Endodermal cell (in vitro differentiated cells): ENCODE measurements around the gene ZNF768. TPM values are rescaled to one million over a fixed set of nuclear protein-coding genes. Genes with fewer than 3 reads are reported as not detected.
A peak's percentile ranks its signal among the peaks of the same experiment; 100 is the strongest.

Experiments used
- DNase-seq: peaks from one replicate; pipeline ENCODE4 v3.0.0-alpha.2; 2017
- H3K27ac ChIP-seq: 2 replicates; pipeline ENCODE4 v1.5.1; 2013; ENCODE audit warnings: mild to moderate bottlenecking, low read depth, low read length, moderate library complexity
- H3K27me3 ChIP-seq: 2 replicates; pipeline ENCODE4 v1.6.1; 2013; ENCODE audit warnings: mild to moderate bottlenecking, low read length, moderate library complexity; ENCODE audit not compliant: insufficient read depth, control insufficient read depth, poor library complexity, severe bottlenecking
- H3K36me3 ChIP-seq: 2 replicates; pipeline ENCODE4 v1.7.0; 2013; ENCODE audit warnings: mild to moderate bottlenecking, low read length, moderate library complexity; ENCODE audit not compliant: control insufficient read depth, insufficient read depth
- H3K4me1 ChIP-seq: one replicate; pipeline ENCODE4 v1.7.0; 2013; ENCODE audit warnings: low read length; ENCODE audit not compliant: control insufficient read depth, insufficient read depth
- H3K4me3 ChIP-seq: 2 replicates; pipeline ENCODE4 v1.5.1; 2013; ENCODE audit warnings: mild to moderate bottlenecking, low read length, moderate library complexity
- H3K9ac ChIP-seq: 2 replicates; pipeline ENCODE4 v1.6.1; 2013; ENCODE audit warnings: mild to moderate bottlenecking, low read length, moderate library complexity; ENCODE audit not compliant: poor library complexity, severe bottlenecking; ENCODE audit errors: extremely low read depth
- H3K9me3 ChIP-seq: 2 replicates; pipeline ENCODE4 v1.6.1; 2013; ENCODE audit warnings: mild to moderate bottlenecking, low read length, moderate library complexity; ENCODE audit not compliant: control insufficient read depth
- H3K27ac Mint-ChIP-seq: 2 replicates; pipeline ENCODE4 v1.8.0; 2020; ENCODE audit warnings: mixed read lengths
- H3K27me3 Mint-ChIP-seq: 2 replicates; pipeline ENCODE4 v1.8.0; 2021; ENCODE audit warnings: mild to moderate bottlenecking, mixed read lengths; ENCODE audit not compliant: insufficient read depth
- H3K36me3 Mint-ChIP-seq: 2 replicates; pipeline ENCODE4 v1.8.0; 2020; ENCODE audit warnings: low read depth, mixed read lengths
- H3K4me1 Mint-ChIP-seq: 2 replicates; pipeline ENCODE4 v1.8.0; 2020; ENCODE audit warnings: mixed read lengths
- H3K4me3 Mint-ChIP-seq: 2 replicates; pipeline ENCODE4 v1.8.0; 2020; ENCODE audit warnings: mild to moderate bottlenecking, moderate library complexity, mixed read lengths
- H3K9me3 Mint-ChIP-seq: 2 replicates; pipeline ENCODE4 v1.8.0; 2020; ENCODE audit warnings: mild to moderate bottlenecking, mixed read lengths
- CTCF ChIP-seq: fragments of 200-600 bp; sonication (generic); conservative IDR thresholded peaks from 2 replicates; pipeline ENCODE4 v1.5.0; 2021; ENCODE audit warnings: antibody characterized with exemption, mild to moderate bottlenecking
- WGBS, 2 experiments: methylation state at CpG; one replicate each; pipeline versions ENCODE4 v1.1.5 to v1.1.7; 2013; ENCODE audit warnings: missing lambda C conversion rate in 2 of 2, mixed read lengths in 1 of 2; ENCODE audit not compliant: insufficient coverage in 1 of 2, insufficient read length in 1 of 2; 5-methylcytosine and 5-hydroxymethylcytosine counted together
- total RNA-seq, 2 donors: library from RNA; stranded (reverse); fragmentation: NEBNext Ultra II Directional in 1 of 2; extraction: Animal tissue kit (Norgen Biotek cat#: 25700) in 1 of 2; gene quantifications; 2 replicates in 1 of 2; 3 replicates in 1 of 2; pipeline ENCODE4 v1.2.1, GENCODE V29; 2021

The ZNF768 gene
- total RNA-seq, 2 donors from 2014 or later, result 47.0 to 59.2 TPM

- Histone ChIP-seq H3K27me3 (no peaks in the 10 kb centered on the region), H3K4me1 (peaks cover 10% of the 10 kb centered on the region), H3K27ac (no peak overlapping the region), H3K36me3 (peaks cover 33% of the 10 kb centered on the region), H3K9me3 (peaks cover 4% of the 10 kb centered on the region), H3K4me3 (no peak overlapping the region), H3K9ac (no peak overlapping the region)
- Mint-ChIP-seq H3K9me3 (peaks cover 9% of the 10 kb centered on the region), H3K27me3 (no peaks in the 10 kb centered on the region), H3K4me1 (peaks cover 31% of the 10 kb centered on the region), H3K4me3 (no peak overlapping the region), H3K27ac (peak overlapping the region; percentile 18), H3K36me3 (peaks cover 35% of the 10 kb centered on the region)
- DNase-seq, result no peak
- 93 to 95% methylated on average over 3 to 4 of the region's 4 CpGs for whole genome bisulfite sequencing, 2 experiments
- TF ChIP-seq CTCF, result no peak
Measured at GRCh38 chr16:30552956-30553355, 26.6 kb upstream of the ZNF768 start.

GRCh38 chr16:30551781-30552180, 25.4 kb upstream of the ZNF768 start:
- Histone ChIP-seq H3K9ac (no peak overlapping the region), H3K36me3 (peaks cover 33% of the 10 kb centered on the region), H3K4me3 (no peak overlapping the region), H3K4me1 (peaks cover 10% of the 10 kb centered on the region), H3K27ac (no peak overlapping the region), H3K9me3 (peaks cover 8% of the 10 kb centered on the region), H3K27me3 (no peaks in the 10 kb centered on the region)
- no peak for TF ChIP-seq CTCF
- no peak for DNase-seq
- H3K4me3 Mint-ChIP-seq, result no peak overlapping the region
- peaks cover 38% of the 10 kb centered on the region for H3K36me3 Mint-ChIP-seq
- H3K27me3 Mint-ChIP-seq, result no peaks in the 10 kb centered on the region
- H3K4me1 Mint-ChIP-seq, result peaks cover 31% of the 10 kb centered on the region
- H3K27ac Mint-ChIP-seq, result no peak overlapping the region
- WGBS, 2 experiments, result 87 to 92% methylated on average over 3 of the region's 3 CpGs
- H3K9me3 Mint-ChIP-seq, result peaks cover 20% of the 10 kb centered on the region

- Mint-ChIP-seq H3K9me3 (peaks cover 35% of the 10 kb centered on the region), H3K4me3 (no peak overlapping the region), H3K27me3 (no peaks in the 10 kb centered on the region), H3K4me1 (peaks cover 30% of the 10 kb centered on the region), H3K27ac (peak overlapping the region; percentile 56), H3K36me3 (peaks cover 20% of the 10 kb centered on the region)
- Histone ChIP-seq H3K9me3 (peaks cover 33% of the 10 kb centered on the region), H3K9ac (no peak overlapping the region), H3K4me1 (peaks cover 13% of the 10 kb centered on the region), H3K4me3 (no peak overlapping the region), H3K27me3 (no peaks in the 10 kb centered on the region), H3K27ac (no peak overlapping the region), H3K36me3 (peaks cover 10% of the 10 kb centered on the region)
- TF ChIP-seq CTCF, result no peak
- WGBS, 2 experiments, result 82 to 89% methylated on average over 4 to 8 of the region's 8 CpGs
- no peak for DNase-seq
Measured at GRCh38 chr16:30548416-30549253, 22.3 kb upstream of the ZNF768 start.
